GM19328 (cell line): ENCODE results near the gene KIAA0408.
"Not testable (repeated sequence)": the region's sequence is repeated elsewhere in the genome, so short reads cannot be mapped to it uniquely, and the experiment has no call there.

ENCODE experiments used
- ATAC-seq: cut with Tn5 transposase; IDR thresholded peaks from one replicate; pipeline ENCODE4 v1.9.1; 2021; ENCODE audit warnings: mild to moderate bottlenecking, moderate library complexity; ENCODE audit not compliant: unreplicated experiment

Gene KIAA0408

DNA sequence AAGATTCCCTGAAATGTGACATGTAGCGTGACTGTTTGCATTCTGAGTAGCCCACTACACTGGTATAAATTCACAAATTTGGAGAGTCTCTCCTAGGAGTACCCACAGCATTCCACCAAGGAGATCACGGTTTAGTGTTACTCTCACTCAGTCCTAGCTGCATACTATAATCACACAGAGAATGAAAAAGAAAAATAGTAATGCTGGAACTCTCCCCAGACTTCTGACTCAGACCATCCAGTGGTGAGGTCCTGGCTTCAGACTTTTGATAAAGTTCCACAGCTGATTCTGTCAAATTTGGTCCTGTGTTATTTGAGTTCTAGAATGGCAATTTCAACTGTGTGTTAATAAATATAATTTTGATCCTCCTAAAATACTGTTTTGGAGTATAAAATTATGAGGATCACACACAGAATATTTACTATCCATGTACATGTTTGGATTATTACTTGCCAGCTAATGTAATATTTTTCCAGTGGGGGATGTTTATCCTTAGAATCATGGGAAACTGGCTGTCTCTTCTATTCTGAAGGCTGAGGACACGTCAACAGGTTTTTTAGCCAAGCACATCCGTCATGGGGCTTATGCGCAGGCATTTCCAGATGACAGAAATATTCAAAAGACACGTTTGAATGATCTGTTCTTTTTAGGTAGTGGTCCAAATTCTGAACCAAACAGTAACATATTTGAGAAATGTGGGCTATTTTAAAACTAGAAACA lies 5.1 kb upstream of the KIAA0408 start:
- no peak for ATAC-seq

GRCh38 chr6:127463056-127463455 lies 3.9 kb upstream of the KIAA0408 start:
- no peak for ATAC-seq

DNA sequence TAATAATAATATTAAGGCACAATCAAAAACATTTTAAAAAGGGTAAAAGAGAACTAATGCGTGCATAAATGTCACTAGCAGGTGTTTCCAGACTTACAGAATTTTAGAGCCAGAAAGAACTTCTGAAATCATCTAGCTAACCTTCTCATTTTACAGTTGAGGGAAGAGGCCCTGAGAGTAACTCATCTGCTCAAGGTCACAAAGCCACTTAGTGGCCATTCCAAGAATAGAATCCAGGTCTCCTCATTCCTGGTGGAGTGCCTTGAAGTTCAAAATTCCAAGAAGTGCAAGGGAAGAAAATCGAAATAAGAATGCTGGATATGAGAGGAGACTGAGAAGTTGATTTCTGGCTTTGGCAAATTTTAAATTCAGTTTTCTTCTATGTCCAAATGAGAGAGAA lies 3.2 kb upstream of the KIAA0408 start:
- ATAC-seq, result no peak

- ATAC-seq, result no peak
Observed at GRCh38 chr6:127460465-127460864, 1.3 kb upstream of the KIAA0408 start.

DNA sequence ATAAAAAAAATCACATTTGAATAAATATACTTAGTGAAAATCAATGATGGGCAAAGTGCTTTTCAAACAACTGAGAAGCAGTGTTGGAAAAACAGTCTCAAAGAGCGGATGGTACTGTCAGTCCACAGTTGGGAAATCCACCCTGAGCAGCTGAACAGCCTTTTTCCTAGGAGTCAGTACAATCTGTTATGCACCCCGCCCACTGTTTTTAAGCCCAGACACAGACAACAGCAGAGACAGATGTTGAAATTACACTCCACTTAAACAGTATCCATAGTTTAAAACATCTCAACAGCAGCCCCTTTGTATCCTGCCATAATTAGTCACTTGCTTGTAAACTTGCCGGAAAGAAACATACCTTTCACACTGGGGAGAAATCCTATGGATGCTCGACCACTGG lies 372 bp downstream of the KIAA0408 start:
- no peak for ATAC-seq

DNA sequence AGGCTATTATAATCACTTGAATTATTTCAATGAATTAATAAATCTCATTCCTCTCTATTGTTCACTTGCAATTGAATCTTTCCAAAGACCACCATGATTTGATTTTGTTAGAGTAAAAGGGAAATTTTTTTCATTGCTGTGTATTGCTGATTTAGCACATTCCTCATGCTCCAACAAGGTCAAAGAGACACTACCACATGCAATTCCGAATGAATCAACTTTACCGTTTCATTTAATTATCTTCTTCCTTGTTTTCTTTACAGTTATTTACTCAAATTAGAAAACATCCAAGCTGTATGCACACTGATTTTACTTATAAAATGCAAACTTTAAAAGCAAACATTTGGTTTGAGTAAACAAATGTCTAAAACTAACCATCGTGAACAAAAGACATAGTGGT lies 967 bp downstream of the KIAA0408 start:
- no peak for ATAC-seq

- no peak for ATAC-seq
Observed at GRCh38 chr6:127457456-127458064, 1.6 kb downstream of the KIAA0408 start.

DNA sequence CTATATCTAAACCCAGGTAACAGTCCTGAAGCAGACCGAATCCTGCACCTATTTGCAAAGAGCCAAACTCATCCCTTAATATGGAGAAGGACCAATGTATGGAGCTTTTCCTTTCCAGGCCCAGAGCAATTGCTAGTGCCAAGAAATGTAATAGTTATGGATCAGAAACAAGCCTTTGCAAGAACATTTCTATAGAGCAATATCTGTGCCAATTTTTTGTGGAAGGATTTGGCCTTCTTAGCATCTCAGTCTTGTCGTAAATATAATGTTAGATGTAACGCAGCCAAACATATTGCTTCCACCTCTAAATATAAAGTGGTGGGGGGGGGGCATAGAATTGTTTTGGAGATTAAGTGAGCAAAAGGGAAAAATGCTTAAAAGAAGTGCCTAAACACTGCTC lies 2.7 kb downstream of the KIAA0408 start:
- no peak for ATAC-seq

- ATAC-seq, result no peak
Observed at GRCh38 chr6:127453845-127454619, 5.2 kb downstream of the KIAA0408 start.

- ATAC-seq, result no peak
Observed at GRCh38 chr6:127452803-127453202, 6.4 kb downstream of the KIAA0408 start.

- ATAC-seq, result no peak
Observed at GRCh38 chr6:127451388-127451787, 7.8 kb downstream of the KIAA0408 start.

GRCh38 chr6:127447780-127448179 lies 11.4 kb downstream of the KIAA0408 start:
- ATAC-seq, result no peak

DNA sequence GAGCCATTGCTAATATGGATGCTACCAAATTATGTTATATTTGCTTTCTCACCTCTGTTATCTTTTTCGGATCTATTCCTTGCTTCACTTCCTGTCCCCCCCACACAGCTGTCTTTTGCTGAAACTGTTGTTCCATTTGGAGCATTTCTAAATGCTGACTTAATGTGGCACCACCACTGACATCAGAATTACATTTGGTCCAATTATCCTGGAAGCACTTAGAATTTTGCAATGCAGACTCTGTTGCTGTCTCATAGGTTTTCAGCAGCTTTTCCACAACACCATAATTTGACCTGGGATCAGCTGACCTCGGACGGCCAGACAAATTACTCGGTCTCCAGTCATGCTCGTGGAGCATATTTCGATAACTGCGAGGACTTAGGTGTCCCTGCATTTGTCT lies 12.8 kb downstream of the KIAA0408 start:
- ATAC-seq, result no peak

GRCh38 chr6:127441881-127442280 lies 17.3 kb downstream of the KIAA0408 start:
- no peak for ATAC-seq

DNA sequence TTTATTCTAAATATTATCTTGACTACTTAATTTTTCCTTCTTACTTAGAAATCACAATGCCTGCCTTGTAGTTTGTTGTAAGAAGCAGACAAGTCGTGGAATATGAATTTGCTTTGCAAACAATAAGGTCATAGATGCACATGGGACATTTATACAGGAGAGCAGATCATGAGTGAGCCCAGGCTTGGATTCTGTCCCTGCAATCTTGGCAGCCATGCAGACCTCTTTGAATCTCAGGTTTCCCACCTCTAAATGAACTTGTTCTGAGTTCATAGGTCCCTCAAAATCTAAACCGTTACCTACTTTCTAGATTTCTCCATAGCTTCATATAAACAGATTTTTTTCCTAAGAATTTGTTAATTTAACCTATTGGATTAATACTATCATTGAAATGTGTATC lies 19.5 kb downstream of the KIAA0408 start:
- ATAC-seq, result no peak

DNA sequence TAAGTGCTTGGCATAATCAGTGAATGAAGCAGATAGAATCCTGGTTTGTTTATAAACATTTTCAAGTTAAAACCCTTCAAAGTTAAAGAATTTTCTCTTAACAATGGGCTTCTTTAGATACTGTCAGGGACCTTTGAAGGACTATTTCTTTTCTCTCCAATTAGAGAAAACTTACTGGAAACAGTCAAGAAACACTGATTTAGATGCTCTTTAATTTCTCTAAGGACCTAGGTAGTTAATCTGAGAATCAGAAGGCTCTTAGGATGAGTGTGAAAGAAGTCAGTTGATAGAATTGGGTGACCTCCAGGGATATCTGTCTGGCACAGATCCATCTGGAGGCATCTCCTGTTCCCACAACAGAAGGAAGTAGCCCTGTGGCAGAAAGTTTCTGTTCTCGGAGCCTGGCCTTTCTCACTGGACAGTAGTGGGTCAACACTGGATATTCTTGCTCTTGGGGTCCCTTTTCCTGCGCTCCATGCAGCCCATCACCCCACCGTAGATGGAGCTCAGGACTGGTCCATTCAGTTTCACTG lies 22.5 kb downstream of the KIAA0408 start:
- no peak for ATAC-seq

DNA sequence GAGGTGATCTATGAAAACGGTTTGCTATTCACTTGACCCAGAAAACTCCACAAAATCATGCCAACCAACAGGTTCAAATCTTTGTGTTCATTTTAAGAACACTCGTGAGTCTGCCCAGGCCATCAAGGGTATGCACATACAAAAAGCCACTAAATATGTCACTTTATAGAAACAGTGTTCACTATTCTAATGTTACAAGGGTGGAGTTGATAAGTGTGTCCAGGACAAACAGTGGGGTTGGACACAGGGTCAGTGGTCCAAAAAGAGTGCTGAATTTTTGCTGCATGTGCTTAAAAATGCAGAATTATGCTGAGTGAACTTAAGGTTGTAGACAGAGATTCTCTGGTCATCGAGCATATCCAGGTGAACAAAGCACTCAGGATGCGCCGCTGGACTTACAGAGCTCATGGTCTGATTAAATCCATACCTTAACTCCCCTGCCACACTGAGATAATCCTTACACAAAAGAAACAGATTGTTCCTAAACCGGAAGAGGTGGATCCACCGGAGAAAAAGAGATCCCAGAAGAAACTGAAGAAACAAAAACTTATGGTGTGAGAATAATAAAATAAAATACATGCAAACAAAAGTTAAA lies 23.5 kb downstream of the KIAA0408 start:
- no peak for ATAC-seq

DNA sequence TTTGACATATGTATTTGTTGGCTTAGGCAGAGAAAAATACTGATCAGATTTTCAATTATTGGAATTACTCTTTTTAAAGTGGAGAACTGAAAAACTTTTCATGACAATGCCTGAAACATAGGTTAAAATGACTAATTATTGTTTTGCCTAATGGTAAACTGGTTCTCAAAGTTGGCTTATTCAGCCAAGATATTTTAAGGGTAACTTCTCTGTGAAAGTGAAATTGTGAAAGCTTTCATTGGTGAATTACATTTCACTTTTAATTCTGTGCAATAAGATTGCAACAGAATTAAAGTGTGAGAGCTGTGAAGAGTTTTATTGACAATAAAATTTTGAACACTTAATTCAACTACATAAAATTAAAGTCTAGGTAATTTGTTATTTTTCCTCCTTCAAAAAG lies 24.5 kb downstream of the KIAA0408 start:
- no peak for ATAC-seq

DNA sequence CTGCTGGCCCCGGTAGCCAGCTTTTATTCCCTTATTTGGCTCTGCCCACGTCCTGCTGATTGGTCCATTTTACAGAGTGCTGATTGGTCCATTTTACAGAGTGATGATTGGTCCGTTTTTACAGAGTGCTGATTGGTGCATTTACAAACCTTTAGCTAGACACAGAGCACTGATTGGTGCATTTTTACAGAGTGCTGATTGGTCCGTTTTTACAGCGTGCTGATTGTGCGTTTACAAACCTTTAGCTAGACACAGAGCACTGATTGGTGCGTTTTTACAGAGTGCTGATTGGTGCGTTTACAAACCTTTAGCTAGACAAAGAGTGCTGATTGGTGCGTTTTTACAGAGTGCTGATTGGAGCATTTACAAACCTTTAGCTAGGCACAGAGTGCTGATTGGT lies 30.6 kb downstream of the KIAA0408 start:
- not testable (repeated sequence) for ATAC-seq

DNA sequence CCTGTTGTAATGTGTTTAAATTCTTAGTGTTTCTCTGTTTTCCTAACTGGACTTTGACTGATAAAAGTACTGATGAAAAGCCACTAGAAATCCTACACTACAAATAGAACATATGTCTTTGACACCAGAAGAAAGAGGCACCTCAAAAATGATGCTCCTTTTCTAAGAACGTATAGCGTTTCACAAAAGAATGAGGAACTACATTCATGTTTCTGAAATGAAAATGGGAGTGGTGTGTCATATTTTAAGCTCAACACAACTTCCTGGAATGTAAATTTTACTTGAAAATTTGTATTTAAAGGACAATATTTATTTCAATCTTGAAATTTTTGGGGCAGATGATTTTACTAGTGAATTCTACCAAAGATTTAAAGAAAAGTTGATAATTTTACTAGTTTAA lies 35.3 kb downstream of the KIAA0408 start:
- ATAC-seq, result no peak

- ATAC-seq, result not testable (repeated sequence)
Observed at GRCh38 chr6:127421164-127421563, 38.0 kb downstream of the KIAA0408 start.
